ENCODE data around the gene TMEM59L.

- TF ChIP-seq CTCF (IDR thresholded peaks at IDR 0.05; ENCODE audit: poor library complexity): no peak
- no peak for TF ChIP-seq EZH2 (IDR thresholded peaks at IDR 0.05; ENCODE audit: borderline replicate concordance)
Observed at GRCh38 chr19:18566953-18567352, 45.7 kb upstream of the TMEM59L start.
